HCT116 (cell line): ENCODE data around the gene ALDOA.

Source experiments
- CTCF ChIP-seq, 3 experiments: fragments of 200-600 bp in 1 of 3; sonication (generic) in 1 of 3; IDR thresholded peaks in 2 of 3; conservative IDR thresholded peaks in 1 of 3; 2 replicates each; pipeline ENCODE4 v1.5.1; 2012 to 2017; ENCODE audit warnings: low read depth in 2 of 3, low read length in 2 of 3, antibody characterized with exemption in 1 of 3, borderline replicate concordance in 1 of 3, control low read depth in 1 of 3, mild to moderate bottlenecking in 1 of 3, mixed read lengths in 1 of 3, mixed run types in 1 of 3, moderate library complexity in 1 of 3; ENCODE audit not compliant: insufficient read depth in 1 of 3
- EGR1 ChIP-seq: IDR thresholded peaks from 2 replicates; pipeline ENCODE4 v1.6.1; 2012; ENCODE audit warnings: low read depth
- POLR2A ChIP-seq: IDR thresholded peaks from 2 replicates; pipeline ENCODE4 v1.7.0; 2011; ENCODE audit warnings: borderline replicate concordance; ENCODE audit not compliant: insufficient read depth, insufficient read length; ENCODE audit errors: extremely low read depth
- POLR2AphosphoS5 ChIP-seq: IDR thresholded peaks from 2 replicates; pipeline ENCODE4 v1.6.1; 2011; ENCODE audit warnings: mild to moderate bottlenecking, low read depth, low read length, moderate library complexity
- SP1 ChIP-seq: IDR thresholded peaks from 2 replicates; pipeline ENCODE4 v1.6.1; 2012; ENCODE audit warnings: low read depth

DNA sequence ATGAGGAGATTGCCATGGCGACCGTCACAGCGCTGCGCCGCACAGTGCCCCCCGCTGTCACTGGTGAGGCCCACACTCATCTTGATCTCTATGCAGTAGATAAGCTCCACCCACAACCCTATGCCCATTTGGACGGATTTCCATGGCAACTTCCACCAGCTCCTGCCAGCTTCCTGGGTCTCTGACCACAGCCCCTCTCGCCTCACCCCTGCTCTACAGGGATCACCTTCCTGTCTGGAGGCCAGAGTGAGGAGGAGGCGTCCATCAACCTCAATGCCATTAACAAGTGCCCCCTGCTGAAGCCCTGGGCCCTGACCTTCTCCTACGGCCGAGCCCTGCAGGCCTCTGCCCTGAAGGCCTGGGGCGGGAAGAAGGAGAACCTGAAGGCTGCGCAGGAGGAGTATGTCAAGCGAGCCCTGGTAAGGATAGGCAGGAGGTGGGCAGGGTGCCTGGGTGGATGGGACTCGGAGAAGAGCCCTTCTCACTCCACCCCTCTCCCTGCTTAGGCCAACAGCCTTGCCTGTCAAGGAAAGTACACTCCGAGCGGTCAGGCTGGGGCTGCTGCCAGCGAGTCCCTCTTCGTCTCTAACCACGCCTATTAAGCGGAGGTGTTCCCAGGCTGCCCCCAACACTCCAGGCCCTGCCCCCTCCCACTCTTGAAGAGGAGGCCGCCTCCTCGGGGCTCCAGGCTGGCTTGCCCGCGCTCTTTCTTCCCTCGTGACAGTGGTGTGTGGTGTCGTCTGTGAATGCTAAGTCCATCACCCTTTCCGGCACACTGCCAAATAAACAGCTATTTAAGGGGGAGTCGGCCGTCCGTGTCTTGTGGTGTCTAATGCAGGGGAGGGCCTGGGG, 4.3 kb downstream of the ALDOA start:
- TF ChIP-seq EGR1: no peak
- TF ChIP-seq POLR2A: no peak
- no peak for TF ChIP-seq POLR2AphosphoS5
- no peak for TF ChIP-seq SP1
- no peak for TF ChIP-seq CTCF (IDR thresholded peaks at IDR 0.05 in 2 of 3, conservative IDR thresholded peaks at IDR 0.05 in 1 of 3; ENCODE audit: borderline replicate concordance in 1 of 3, insufficient read depth in 1 of 3, low read depth in 2 of 3, low read length in 2 of 3)
